Activated CD4-positive, alpha-beta T cell treated with anti-CD3 and anti-CD28 coated beads for 4 hours (primary cell): Measurements from ENCODE around the gene PDZK1.
A peak's percentile ranks its signal among the peaks of the same experiment; 100 is the strongest.
"Not testable (repeated sequence)": the region's sequence is repeated elsewhere in the genome, so short reads cannot be mapped to it uniquely, and the experiment has no call there.

Source experiments
- DNase-seq, 2 donors: peaks; one replicate each; pipeline ENCODE4 v3.0.0-alpha.2; 2020

PDZK1 gene

DNA sequence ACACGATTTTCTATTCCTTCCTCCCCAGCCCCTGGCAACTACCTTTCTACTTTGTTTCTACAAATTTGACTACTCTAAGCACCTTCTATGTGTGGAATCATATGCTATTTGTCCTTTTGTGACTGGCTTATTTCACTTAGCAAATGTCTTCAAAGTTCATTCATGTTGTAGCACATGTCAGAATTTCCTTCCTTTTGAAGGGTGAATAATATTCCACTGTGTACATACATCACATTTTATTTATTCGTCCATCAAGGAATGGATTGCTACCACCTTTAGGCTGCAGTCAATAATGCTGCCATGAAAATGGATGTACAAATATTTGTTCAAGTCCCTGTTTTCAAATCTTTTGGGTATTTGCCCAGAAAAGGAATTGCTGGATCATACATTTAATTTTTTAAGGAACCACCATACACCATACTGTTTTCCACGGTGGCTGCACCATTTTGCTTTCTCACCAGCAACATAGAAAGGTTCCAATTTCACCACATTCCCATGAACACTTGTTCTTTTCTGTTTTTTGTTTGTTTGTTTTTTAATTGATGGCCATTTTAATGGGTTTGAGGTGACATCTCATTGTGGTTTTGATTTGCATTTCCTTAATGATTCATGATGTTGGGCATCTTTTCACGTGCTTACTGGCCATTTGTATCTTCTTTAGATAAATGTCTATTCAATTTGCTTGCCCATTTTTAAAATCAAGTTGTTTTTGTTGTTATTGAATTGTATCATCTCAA, 3.3 kb upstream of the PDZK1 start:
- DNase-seq = no peak

DNA sequence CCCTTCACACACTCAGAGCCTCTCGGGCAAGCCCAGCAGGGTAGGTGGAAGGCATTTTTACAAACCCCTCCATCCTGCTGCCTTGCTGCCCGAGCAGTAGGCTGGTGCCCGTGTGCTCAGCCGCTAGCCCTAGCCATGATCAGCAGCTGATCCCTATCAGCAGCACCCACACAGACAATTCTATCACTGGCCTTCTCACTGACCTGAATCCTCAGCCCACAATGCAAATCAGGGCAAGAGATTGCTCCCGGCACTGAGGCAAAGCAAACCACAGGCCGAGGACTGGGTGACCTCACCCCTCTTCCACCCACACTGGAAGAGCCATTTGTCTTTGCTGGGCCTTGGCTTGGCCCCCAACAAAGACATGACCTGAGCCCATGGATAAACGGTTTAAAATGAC, 895 bp upstream of the PDZK1 start:
- no peak for DNase-seq

DNA sequence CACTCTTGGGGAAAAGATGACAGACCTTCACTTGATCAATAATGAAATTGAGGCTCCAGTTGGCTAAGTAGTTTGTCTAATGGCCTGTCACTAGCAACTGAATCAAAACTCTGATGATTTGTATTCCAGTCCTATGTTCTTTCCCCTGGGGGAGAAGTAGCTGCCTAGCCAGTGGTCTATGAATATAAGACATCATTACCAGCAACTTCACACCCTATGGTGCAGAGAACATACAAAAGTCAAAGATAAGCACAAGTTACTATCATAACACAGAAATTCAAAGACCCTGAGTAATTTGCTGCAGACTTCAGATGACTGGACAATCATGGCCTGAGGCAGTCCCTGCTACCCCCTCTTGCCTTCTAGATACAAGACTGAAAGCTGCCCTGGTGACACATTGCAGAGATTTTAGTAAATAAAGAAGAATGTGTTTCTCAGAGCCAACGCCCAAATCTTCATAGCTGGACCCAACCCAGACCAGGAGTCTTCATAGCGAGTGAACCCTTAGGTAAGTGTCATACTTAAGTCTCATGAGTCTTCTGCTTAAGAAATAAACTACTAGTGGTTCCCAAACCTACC, 993 bp downstream of the PDZK1 start:
- DNase-seq = no peak

DNA sequence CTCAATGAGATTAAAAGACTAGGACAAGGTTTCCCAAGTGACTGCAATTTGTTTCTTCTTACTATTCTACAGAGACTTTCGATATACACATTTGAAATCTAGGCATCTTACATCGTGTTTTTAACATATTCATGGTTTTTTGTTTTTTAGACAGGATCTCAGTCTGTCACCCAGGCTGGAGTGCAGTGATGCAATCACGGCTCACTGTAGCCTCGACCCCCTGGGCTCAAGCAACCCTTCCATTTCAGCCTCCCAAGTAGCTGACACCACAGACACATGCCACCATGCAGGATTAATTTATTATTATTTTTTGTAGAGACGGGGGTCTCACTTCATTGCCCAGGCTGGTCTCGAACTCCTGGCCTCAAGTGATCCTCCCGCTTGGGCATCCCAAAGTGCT, 1.5 kb downstream of the PDZK1 start:
- DNase-seq = no peak

DNA sequence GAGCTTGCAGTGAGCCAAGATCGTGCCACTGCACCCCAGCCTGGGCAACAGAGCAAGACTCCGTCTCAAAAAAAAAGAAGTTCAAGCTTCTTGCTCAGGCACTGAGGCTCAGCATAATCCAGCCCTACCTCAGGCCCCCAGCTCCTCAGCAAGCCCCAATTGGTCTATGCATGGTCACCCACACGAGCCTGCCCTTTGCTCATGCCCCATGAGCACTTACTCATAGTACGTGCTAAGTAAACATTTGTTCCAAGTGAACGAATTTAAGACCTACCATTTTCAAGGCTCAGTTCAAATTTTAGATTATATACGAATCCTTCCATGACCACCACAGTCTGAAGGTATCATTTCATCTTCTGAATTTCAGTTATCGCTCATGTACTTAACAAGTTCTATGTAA, 4.3 kb downstream of the PDZK1 start:
- no peak for DNase-seq

DNA sequence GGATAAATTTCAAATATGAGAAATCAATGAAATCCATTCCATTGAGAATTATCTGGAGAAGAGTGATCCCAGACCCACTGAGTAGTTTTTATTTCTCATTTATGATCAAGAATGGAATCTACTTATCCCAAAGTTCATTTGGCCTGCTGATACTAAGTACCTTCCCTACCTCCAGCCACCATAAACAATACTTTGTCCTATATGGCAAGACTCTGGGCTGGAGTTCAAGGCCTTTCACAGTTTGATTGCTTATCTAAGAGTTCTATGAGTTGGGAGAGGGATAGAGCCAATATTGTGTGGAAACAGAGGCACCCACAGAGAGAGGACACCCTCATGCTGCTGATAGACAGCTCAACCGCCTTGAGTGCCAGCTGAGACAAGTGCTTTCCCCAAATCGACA, 5.1 kb downstream of the PDZK1 start:
- no peak for DNase-seq

DNA sequence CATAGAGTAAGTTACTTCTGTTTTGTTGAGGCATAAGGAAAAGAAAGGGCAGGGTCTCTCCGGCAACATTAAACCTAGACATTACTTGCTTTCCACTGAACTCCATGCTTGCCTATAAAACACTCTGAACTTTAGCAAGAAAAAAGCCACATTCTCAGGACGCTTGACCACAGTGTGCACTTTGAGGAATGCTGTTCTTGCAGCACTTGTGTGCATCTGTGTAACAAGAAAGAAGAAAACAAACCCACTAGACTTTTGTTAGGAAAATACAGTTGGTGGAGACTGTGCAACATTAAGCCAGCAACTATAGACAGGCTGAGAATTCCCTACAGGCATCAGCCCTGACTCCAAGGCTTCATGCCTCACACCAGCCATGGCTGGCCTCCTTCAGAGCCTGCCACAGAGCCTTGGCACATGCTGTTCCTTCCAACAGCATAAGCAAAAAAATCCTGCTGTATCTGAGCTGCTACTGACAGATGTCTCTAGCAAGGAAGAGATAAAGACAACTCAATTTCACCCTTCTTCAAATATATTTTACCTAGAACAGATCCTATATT, 5.8 kb downstream of the PDZK1 start:
- no peak for DNase-seq

DNA sequence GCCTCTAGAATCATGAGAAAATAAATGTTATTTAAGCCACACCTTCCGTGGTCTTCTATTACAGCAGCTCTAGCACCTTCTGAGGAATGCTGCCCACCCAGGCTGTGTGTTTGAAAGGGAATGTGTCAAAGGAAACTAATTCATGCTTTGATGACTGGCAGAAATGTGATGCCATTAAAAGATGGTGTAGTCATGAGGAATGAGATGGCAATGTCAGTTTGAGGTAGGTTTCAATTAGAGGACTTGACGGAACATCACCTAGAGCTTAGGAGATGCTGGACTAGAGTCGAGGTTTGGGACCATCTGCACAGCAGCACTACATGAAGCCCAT, 10.6 kb downstream of the PDZK1 start:
- DNase-seq = no peak

DNA sequence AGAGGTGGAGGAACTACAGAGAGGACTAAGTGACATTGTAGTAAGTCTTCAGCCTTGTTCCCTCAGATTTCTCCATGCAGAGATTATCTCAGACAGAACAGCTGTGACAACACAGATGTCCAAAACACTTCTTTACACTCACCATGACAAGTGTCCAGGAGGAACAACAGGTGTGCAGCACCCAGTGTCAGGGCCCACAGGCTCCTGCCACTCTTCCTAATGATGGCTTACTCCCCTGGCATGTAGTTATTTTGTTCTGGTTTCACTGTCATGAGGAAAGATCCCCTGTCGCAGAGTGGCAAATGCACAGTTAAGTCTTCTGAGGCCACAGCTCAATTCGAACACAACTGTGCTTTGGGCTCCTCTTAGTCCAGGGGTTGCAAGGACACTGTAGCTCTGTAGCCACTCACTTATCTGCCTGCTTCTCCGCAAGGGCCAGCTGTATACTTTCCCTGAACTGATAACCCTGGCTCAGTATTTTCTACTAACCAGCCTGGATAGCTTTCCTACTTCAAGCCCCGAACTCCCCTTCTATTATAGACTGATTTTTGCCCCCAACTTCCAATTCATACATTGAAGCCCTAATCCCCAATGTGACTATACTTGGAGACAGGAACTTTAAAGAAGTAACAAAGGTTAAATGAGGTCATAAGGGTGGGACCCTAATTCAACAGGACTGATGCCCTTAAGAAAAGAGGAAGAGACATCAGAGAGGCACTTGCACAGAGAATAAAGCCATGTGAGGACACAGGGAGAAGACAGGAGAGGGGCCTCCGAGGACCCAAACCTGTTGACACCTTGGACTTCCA, 11.1 kb downstream of the PDZK1 start:
- DNase-seq = no peak

DNA sequence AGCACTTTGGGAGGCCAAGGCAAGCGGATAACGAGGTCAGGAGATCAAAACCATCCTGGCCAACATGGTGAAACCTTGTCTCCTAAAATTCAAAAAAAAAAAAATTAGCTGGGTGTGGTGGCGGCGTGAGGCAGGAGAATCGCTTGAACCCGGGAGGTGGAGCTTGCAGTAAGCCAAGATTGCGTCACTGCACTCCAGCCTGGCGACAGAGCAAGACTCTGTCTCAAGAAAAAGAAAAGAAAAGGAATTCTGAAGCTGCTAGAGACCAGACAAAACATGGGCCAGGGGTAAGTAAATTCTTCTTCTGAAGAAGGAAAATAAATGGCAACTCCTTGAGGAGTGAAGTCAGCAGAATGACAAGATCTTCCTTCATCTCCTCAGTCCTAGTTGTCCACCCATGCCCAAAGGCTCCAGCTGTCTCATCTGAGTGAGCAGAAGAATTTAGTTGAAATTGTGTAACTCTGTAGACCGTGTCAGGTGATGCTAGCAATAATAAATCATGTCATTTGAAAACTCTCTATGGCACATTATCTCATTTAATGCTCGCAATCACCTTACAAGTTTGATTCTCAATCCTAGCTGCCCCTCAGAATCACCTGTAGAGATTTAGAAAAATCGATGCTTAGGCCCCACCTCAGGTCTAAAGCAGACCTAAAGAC, 14.3 kb downstream of the PDZK1 start:
- no peak for DNase-seq

DNA sequence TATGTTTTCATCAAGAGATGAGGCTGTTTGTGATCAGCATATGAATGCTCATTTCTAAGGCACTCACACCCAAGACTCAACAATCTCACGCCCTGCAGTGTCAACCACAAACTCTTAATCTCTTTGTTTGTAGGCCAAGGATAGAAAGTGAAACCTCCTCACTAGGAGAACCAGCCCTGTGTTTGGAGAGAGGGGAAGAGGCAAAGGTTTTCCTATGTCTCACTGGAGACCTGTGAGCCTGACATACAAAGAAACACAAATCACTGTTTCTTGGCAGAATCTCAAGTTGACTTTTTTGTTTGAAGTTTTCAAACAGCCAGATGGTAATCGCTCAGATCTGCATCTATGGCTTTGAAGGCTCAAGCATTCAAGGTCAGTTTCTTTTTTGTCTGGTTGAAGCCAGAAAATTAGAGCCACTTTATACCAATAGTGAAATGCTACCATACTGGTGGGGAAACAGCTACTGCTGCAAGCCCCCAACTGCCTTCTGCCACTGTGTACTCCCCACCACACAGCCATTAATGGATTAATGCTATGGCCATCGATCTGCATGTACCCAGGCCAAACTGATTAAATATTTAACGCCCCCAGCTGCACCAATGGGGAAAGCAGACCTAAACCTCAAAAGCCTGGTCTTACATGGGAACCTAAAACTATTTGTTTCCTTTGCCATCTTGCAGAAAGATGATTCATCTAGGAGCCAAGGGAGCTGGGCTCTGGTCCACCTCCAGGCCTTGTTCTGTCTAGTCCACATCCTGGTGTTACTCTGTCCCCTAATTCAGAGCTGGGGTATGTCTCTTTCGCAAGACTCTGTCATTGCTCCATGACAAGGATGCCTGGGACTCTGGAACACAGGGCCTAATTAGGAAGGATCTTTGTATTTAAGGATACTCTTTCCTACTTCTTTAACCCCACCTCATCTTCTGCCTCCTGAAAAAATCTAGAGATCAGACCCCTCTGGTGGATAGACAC, 16.3 kb downstream of the PDZK1 start:
- peak; percentile 5 to 12 for DNase-seq

DNA sequence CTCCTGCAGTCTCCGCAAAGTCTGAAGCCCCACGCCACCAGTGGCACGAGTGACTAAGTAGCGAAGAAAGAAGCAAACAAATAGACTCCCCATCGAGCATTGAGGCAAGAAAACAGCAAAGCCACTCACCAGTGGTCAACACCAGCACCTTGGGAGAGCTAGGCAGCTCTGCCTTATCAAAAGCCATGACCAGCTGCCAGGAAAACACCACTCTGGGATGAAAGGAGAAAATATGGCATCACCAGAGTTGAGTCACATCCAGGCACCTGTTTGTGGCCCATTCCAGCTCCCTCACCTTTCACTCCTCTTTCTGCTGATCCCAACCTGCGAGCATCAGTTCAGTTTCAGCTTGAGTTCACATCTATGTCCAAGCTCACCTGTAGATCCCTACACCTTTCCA, 17.2 kb downstream of the PDZK1 start:
- DNase-seq = no peak

DNA sequence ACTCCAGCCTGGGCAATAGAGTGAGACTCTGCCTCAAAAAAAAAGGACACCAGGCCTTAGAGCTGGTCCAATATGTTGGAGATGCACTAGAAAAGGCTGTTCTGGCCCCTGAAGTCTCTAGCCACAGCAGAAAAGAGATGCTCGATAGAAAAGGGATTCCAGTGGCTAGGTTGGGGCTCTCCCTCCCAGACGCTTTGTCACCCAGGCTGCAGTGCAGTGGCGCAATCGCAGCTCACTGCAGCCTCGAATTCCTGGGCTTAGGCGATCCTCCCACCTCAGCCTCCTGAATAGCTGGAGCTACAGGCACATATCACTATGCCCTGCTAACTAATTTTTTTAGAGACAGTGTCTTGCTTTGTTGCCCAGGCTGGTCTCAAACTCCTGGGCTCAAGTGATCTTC, 18.2 kb downstream of the PDZK1 start:
- DNase-seq = no peak

DNA sequence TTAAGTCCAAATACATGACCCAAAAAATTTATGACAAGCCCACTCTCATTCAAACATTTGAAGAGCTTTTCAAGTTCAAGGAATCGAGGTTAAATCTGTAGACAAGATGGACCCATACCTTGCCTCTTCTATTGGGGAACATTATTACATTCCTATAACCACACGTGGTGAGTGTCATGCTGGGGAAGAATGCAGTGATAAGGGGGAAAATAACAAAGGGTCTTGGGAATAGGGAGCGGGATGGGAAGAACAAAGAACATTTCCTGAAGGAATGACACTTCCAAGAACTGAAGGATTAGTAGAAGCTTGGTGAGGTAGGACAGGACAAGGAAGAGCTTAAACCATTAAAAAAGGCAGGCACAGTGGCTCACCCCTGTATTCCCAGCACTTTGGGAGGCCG, 18.8 kb downstream of the PDZK1 start:
- no peak for DNase-seq

DNA sequence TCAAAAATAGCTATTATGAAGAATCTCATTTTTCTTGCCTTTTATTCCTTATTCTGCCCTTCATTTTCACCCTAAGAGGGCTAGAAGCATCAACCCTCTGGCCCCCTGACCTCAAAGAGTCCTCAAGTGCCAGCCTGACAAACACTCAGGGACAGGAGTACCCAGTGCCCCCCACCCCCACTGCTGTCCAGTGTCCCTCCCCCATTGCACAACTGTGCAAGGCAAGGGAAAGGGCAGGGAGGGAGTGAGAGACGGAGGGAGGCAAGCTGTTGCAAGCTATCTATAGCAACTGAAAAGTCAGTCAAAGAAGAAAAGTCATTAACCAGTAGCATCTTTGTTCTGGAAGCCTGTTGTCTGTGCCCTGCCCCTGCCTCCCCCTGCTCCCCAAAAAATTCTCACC, 21.1 kb downstream of the PDZK1 start:
- not testable (repeated sequence) for DNase-seq

DNA sequence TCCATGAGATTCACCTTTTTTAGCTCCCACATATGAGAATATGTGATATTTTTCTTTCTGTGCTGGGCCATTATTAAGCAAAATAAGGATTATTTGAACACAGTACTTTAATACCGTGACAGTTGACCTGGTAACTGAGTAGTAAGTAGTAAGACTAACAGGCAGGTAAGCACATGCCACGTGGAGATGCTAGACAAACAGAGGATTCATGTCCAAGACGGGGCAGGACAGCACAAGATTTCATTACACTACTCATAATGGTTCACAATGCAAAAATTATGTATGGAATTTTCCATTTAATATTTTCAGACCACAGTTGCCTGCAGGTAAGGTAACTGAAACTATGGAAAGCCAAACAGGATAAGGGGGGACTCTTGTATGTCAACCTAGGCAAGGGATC, 22.3 kb downstream of the PDZK1 start:
- not testable (repeated sequence) for DNase-seq

DNA sequence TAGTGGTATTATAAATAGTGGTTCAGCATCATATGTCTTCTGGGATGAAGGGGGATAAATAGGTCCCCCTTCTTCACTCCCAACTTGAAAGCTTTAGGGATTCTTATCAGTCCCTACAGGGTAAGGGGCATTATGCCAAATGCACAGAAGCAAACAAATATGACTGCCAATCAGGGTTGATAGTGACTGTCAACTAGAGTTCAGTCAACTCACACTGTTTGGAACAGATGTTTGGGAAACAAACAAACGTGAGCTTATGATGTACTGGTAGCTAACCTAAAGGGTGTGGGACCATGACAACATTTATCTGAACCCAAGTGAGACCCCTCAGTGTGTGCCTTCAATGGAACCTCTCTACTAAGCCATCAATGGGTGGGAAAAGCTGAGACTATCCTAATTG, 34.0 kb downstream of the PDZK1 start:
- DNase-seq = not testable (repeated sequence)

DNA sequence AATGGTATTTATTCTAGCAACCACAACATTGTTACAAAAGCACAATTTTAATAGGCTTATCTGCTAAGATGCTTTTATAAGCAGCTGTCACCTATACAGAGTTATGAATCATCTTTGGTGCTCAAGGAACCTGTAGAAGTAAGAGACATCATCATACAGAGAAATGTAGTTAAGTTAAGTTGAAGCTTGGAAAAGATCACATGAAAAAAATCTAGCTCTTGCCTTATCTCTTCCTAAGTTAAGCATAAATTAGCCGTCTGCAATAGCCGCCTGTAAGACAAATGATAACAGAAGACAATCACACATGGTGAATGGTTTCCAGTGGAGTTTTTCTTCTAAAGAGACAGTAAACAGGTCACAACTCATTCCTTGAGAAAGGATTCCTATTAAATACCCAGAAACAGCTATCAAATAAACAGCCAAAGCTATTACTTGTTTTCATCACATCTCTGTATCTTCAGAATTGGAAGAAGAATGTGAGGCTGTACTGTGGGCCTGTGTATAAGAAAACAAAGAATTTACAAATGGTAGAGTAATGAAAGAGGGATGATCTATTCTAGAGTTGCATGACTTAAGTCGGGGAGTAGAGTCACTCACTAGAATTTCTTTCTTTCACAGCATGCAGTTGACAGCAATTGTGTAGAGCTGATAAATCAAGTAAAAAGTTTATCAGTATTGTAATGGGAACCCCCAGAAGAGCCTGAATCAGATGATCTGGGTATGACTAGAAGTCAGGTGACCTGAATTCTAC, 36.0 kb downstream of the PDZK1 start:
- not testable (repeated sequence) for DNase-seq

DNA sequence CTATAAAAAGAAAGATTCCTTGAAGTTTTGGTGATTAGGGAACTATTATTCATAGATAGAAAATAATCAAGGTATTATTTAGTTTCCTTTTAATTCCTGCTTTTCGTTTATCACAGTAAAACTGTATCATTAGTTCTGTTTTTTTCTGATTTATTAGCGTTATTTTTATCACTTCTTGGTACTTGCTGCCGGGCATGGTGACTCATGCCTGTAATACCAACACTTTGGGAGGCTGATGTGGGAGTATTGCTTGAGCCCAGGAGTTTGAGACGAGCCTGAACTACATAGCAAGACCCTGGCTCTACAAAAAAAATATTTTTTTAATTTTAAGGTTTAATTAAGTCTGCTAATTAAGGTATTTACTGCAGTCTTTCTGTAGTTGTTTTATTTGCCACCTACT, 42.2 kb downstream of the PDZK1 start:
- not testable (repeated sequence) for DNase-seq

DNA sequence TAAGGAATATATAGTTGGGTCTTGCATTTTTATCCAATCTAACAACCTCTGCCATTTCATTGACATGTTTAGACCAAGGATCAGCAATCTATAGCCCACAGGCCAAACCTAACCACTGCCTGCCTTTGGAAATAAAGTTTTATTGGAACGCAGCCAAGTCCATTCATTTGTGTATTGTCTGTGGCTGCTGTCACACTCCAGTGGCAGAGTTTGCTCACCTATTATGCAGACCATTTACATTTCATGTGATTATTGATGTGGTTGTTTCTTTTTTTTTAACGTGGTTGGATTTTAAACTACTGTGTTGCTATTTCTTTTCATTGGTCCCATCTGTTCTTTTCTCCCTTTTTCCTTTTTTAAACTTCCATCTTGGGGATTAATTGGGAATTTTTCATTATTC, 44.7 kb downstream of the PDZK1 start:
- not testable (repeated sequence) for DNase-seq

DNA sequence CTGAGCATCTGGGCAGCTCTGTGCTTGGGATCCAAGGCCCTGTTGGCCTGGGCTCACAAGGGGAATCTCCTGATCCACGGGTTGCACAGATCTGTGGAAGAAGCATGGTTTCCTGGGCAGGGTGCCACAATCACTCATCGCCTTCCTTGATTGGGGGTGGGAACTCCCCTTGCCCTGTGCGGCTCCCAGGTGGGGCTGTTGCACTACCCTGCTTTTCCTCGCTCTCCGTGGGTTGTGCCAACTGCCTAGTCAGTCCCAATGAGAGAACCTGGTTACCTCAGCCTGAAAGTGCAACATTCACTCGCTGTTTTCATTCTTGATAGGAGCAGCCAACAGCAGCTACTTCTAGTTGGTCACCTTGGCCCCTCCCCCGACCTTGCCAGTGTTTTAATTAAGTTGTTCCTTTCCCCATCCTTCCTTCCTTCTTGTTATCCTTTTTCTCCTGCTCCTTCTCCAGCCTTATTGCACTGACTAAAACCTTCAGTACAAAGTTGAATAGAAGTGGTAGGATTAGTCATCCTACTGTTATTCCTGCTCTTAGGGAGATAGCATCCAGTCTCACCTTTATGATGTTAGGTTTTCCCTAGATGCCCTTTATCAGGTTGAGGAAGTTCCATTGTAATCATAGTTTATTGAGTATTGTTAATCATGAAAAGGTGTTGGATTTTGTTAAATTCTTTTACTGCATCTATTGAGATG, 50.8 kb downstream of the PDZK1 start:
- DNase-seq = not testable (repeated sequence)
